K562 (cell line): ENCODE data around the gene RERE. TPM values are rescaled to one million over a fixed set of nuclear protein-coding genes. Genes with fewer than 3 reads are reported as not detected.

Experiments used
- CAMTA2 ChIP-seq: fragments of 250-450 bp; sonication (Bioruptor Pico); conservative IDR thresholded peaks from 2 replicates; pipeline ENCODE4 v1.5.1; 2022
- CREB5 ChIP-seq: fragments of 250-450 bp; sonication (Bioruptor Pico); IDR thresholded peaks from 2 replicates; pipeline ENCODE4 v1.5.0; 2020; ENCODE audit warnings: mild to moderate bottlenecking
- E2F6 ChIP-seq, 2 experiments: IDR thresholded peaks; 2 replicates each; pipeline ENCODE4 v1.6.1; 2011; ENCODE audit warnings: borderline replicate concordance in 1 of 2, control low read depth in 1 of 2, low read depth in 1 of 2, low read length in 1 of 2, mild to moderate bottlenecking in 1 of 2, mixed read lengths in 1 of 2, moderate library complexity in 1 of 2; ENCODE audit not compliant: insufficient read depth in 1 of 2, insufficient read length in 1 of 2, poor library complexity in 1 of 2, severe bottlenecking in 1 of 2; ENCODE audit errors: extremely low read depth in 1 of 2
- EGR1 ChIP-seq: fragments of 450-650 bp; conservative IDR thresholded peaks from 2 replicates; pipeline ENCODE4 v1.6.1; 2017; ENCODE audit warnings: mild to moderate bottlenecking
- GATAD2A ChIP-seq: fragments of 450-650 bp; IDR thresholded peaks from 2 replicates; pipeline ENCODE4 v1.6.1; 2017
- GMEB1 ChIP-seq: fragments of 250-450 bp; sonication (Bioruptor Pico); IDR thresholded peaks from 2 replicates; pipeline ENCODE4 v1.4.0; 2020; ENCODE audit warnings: mild to moderate bottlenecking
- KLF1 ChIP-seq: fragments of 450-650 bp; IDR thresholded peaks from 2 replicates; pipeline ENCODE4 v1.6.1; 2016; ENCODE audit warnings: missing genetic modification characterization, missing compliant biosample characterization
- OTX1 ChIP-seq: fragments of 450-650 bp; formaldehyde crosslinking; IDR thresholded peaks from 2 replicates; pipeline ENCODE4 v1.4.0; 2022; ENCODE audit warnings: mild to moderate bottlenecking
- PTBP1 ChIP-seq: fragments of 200-400 bp; formaldehyde crosslinking; IDR thresholded peaks from 2 replicates; pipeline ENCODE4 v1.6.1; 2017; ENCODE audit warnings: low read depth, low read length
- RAD21 ChIP-seq, 2 experiments: fragments of 250-450 bp in 1 of 2; fragments of 450-650 bp in 1 of 2; sonication (Bioruptor Pico) in 1 of 2; formaldehyde crosslinking in 1 of 2; IDR thresholded peaks in 1 of 2; conservative IDR thresholded peaks in 1 of 2; 2 replicates each; pipeline versions ENCODE4 v1.4.0 to v1.8.0; 2020 to 2022; ENCODE audit warnings: mild to moderate bottlenecking in 2 of 2, moderate library complexity in 1 of 2
- RNF2 ChIP-seq: sonication (generic); IDR thresholded peaks from 2 replicates; pipeline ENCODE4 v1.6.1; 2016
- SAFB2 ChIP-seq: fragments of 200-400 bp; formaldehyde crosslinking; IDR thresholded peaks from 2 replicates; pipeline ENCODE4 v1.6.1; 2018; ENCODE audit warnings: borderline replicate concordance, low read length, low read depth, moderate library complexity; ENCODE audit not compliant: severe bottlenecking
- SMC3 ChIP-seq: conservative IDR thresholded peaks from 2 replicates; pipeline ENCODE4 v1.6.1; 2011; ENCODE audit warnings: low read depth, low read length, improper control_type of control experiment; ENCODE audit not compliant: insufficient read depth
- TAF7 ChIP-seq: fragments of 450-650 bp; IDR thresholded peaks from 2 replicates; pipeline ENCODE4 v1.6.1; 2016; ENCODE audit warnings: missing genetic modification characterization, missing compliant biosample characterization
- TRIM28 ChIP-seq: fragments of 450-650 bp; IDR thresholded peaks from 2 replicates; pipeline ENCODE4 v1.6.1; 2017
- ZNF224 ChIP-seq: sonication (generic); formaldehyde crosslinking; IDR thresholded peaks from 2 replicates; pipeline ENCODE4 v1.8.0; 2022; ENCODE audit warnings: mild to moderate bottlenecking, missing genetic modification reagents
- ZNF57 ChIP-seq: fragments of 450-650 bp; formaldehyde crosslinking; IDR thresholded peaks from 2 replicates; pipeline ENCODE4 v1.4.0; 2020; ENCODE audit warnings: mild to moderate bottlenecking, moderate library complexity
- ZNF76 ChIP-seq: fragments of 250-450 bp; sonication (Bioruptor Pico); IDR thresholded peaks from 2 replicates; pipeline ENCODE4 v1.4.0; 2020; ENCODE audit warnings: mild to moderate bottlenecking, moderate library complexity, borderline replicate concordance
- polyA plus RNA-seq, 8 experiments: library from polyadenylated mRNA; depleted of rRNA in 4 of 8; stranded (reverse) in 5 of 8; unstranded in 3 of 8; fragments of >200 nt; fragmentation: Nextera tagmentation in 2 of 8; fragmentation: Illumina TruSeq in 1 of 8; extraction: Ambion mirVana in 2 of 8; extraction: Trizol in 1 of 8; gene quantifications; 2 replicates each; pipeline versions ENCODE4 v1.2.1 to v1.2.3, GENCODE V29; 2011 to 2014; ENCODE audit warnings: inconsistent platforms in 1 of 8, missing spikeins in 1 of 8
- total RNA-seq, 7 experiments: library from RNA; depleted of rRNA in 6 of 7; stranded (reverse); fragments of >200 nt in 6 of 7; fragmentation: Illumina TruSeq in 2 of 7; extraction: Trizol in 2 of 7; gene quantifications; 2 replicates each; pipeline versions ENCODE4 v1.2.1 to v1.2.3, GENCODE V29; 2011 to 2021; ENCODE audit warnings: low replicate concordance in 1 of 7
- TF ChIP-seq, protein P1 (sequence below): fragments of 250-450 bp; sonication (Bioruptor Pico); IDR thresholded peaks from 2 replicates; pipeline ENCODE4 v1.4.0; 2020; ENCODE audit warnings: mild to moderate bottlenecking, moderate library complexity, borderline replicate concordance
- TF ChIP-seq, protein P2 (sequence below): fragments of 450-650 bp; IDR thresholded peaks from 2 replicates; pipeline ENCODE4 v1.6.1; 2016

The RERE gene
- total and polyA plus RNA-seq, 9 of the 15 experiments (the other 6 are each of a cell fraction or from before 2014, with no cell fraction given): 3.0 to 51.5 (median 13.4) TPM

DNA sequence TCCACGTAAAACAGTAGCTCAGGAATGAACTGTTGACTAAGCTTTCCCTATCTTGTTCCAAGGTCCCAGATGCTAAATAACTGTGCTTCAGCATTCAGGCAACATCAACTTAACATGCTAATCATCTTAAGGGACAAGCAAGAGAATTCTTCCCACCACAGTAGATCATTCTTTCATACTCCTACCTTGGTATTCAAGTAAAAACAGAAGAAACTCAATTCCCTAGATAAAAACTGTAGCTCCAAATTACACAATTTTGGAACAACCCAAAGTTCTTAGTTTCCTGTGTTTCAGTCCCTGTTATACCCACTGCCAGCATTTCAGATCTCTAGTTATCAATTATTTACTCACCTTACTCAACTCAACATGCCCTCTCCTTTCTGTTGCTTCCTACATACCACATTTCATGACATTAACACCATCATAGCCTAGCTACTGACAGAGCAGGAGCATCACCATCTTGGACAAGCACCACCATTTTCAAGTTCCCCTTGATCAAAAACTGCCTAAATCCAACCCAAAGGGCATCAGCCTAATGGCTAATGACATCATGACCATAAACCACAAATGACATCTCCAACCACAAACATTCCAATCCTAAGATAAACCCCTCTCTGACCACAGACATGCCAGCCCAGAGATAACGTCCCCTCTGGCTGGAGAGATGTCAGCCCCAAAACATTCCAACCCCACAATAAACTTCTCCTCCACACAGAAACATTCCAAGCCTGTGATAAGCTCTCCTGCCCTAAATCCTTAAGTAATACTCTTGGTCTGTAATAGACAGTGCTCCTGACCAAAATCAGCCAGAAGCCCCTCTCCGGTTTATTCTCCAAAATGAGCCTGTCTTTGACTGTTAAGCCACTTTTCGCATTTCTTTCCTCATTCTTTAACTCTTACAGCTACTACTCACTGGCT is 191.2 kb downstream of the RERE start (continued):
- TF ChIP-seq, protein P1, sequence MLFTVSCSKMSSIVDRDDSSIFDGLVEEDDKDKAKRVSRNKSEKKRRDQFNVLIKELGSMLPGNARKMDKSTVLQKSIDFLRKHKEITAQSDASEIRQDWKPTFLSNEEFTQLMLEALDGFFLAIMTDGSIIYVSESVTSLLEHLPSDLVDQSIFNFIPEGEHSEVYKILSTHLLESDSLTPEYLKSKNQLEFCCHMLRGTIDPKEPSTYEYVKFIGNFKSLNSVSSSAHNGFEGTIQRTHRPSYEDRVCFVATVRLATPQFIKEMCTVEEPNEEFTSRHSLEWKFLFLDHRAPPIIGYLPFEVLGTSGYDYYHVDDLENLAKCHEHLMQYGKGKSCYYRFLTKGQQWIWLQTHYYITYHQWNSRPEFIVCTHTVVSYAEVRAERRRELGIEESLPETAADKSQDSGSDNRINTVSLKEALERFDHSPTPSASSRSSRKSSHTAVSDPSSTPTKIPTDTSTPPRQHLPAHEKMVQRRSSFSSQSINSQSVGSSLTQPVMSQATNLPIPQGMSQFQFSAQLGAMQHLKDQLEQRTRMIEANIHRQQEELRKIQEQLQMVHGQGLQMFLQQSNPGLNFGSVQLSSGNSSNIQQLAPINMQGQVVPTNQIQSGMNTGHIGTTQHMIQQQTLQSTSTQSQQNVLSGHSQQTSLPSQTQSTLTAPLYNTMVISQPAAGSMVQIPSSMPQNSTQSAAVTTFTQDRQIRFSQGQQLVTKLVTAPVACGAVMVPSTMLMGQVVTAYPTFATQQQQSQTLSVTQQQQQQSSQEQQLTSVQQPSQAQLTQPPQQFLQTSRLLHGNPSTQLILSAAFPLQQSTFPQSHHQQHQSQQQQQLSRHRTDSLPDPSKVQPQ (CRISPR knock-in tag): no peak
- peak; percentile 88 for TF ChIP-seq RNF2
- no peak for TF ChIP-seq TRIM28
- TF ChIP-seq GMEB1 (CRISPR knock-in tag): no peak
- TF ChIP-seq KLF1: no peak
- no peak for TF ChIP-seq SMC3
- TF ChIP-seq, protein P2, sequence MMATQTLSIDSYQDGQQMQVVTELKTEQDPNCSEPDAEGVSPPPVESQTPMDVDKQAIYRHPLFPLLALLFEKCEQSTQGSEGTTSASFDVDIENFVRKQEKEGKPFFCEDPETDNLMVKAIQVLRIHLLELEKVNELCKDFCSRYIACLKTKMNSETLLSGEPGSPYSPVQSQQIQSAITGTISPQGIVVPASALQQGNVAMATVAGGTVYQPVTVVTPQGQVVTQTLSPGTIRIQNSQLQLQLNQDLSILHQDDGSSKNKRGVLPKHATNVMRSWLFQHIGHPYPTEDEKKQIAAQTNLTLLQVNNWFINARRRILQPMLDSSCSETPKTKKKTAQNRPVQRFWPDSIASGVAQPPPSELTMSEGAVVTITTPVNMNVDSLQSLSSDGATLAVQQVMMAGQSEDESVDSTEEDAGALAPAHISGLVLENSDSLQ: peak; percentile 91
- TF ChIP-seq PTBP1: no peak
- TF ChIP-seq E2F6 (IDR thresholded peaks at IDR 0.05; ENCODE audit: borderline replicate concordance in 1 of 2, extremely low read depth in 1 of 2, insufficient read depth in 1 of 2, insufficient read length in 1 of 2, low read depth in 1 of 2, low read length in 1 of 2, poor library complexity in 1 of 2, severe bottlenecking in 1 of 2): no peak
- TF ChIP-seq ZNF76 (CRISPR knock-in tag): no peak
- no peak for TF ChIP-seq ZNF57
- no peak for TF ChIP-seq SAFB2
- no peak for TF ChIP-seq ZNF224 (CRISPR knock-in tag)
- TF ChIP-seq TAF7 (tag): no peak
- no peak for TF ChIP-seq CREB5 (CRISPR knock-in tag)
- TF ChIP-seq EGR1: peak; percentile 21; the same call in 1 of the 2 replicates
- peak; percentile 96 for TF ChIP-seq OTX1 (CRISPR knock-in tag)
- TF ChIP-seq RAD21 (CRISPR knock-in tag; conservative IDR thresholded peaks at IDR 0.05 in 1 of 2, IDR thresholded peaks at IDR 0.05 in 1 of 2): peak in 1 of 2 experiments; percentile 2; a peak in 2 of 4 replicates
- no peak for TF ChIP-seq CAMTA2 (CRISPR knock-in tag)
- TF ChIP-seq GATAD2A: peak; percentile 64; the same call in 1 of the 2 replicates
